Measurements from ENCODE around the gene CGB5.
"Not testable (repeated sequence)": the region's sequence is repeated elsewhere in the genome, so short reads cannot be mapped to it uniquely, and the experiment has no call there.

Gene CGB5

GRCh38 chr19:49070416-49070815 lies 26.8 kb downstream of the CGB5 start:
- H3K4me3 ChIP-seq: no peak overlapping the region

GRCh38 chr19:49071860-49072547 lies 28.4 kb downstream of the CGB5 start:
- no peak for DNase-seq (ENCODE audit: low spot score)
- H3K27ac ChIP-seq: no peak overlapping the region
- peak overlapping the region; percentile 17 for H3K4me3 ChIP-seq
- no peak for TF ChIP-seq CTCF (IDR thresholded peaks at IDR 0.05)

More at GRCh38 chr19:49070416-49070815, 26.8 kb downstream of the CGB5 start:
- no peak overlapping the region for H3K27ac ChIP-seq
- TF ChIP-seq CTCF (IDR thresholded peaks at IDR 0.05): no peak
- DNase-seq (ENCODE audit: low spot score): no peak

- Histone ChIP-seq H3K27ac (no peak overlapping the region), H3K4me3 (no peak overlapping the region)
- no peak for TF ChIP-seq CTCF (IDR thresholded peaks at IDR 0.05)
- DNase-seq (ENCODE audit: low spot score): no peak
These were observed 30.1 kb downstream of the CGB5 start for GRCh38 chr19:49073514-49074378.

- not testable (repeated sequence) for H3K4me3 ChIP-seq; H3K27ac ChIP-seq; DNase-seq (ENCODE audit: low spot score)
- peak; percentile 58 for TF ChIP-seq CTCF (IDR thresholded peaks at IDR 0.05)
These were observed 31.2 kb downstream of the CGB5 start for GRCh38 chr19:49074869-49075268.

GRCh38 chr19:49080392-49080791 lies 36.7 kb downstream of the CGB5 start:
- H3K4me3 ChIP-seq: no peak overlapping the region
- TF ChIP-seq CTCF (IDR thresholded peaks at IDR 0.05): no peak
- no peak for DNase-seq (ENCODE audit: low spot score)
- no peak overlapping the region for H3K27ac ChIP-seq

- no peak overlapping the region for H3K27ac ChIP-seq
- DNase-seq (ENCODE audit: low spot score): no peak
- no peak for TF ChIP-seq CTCF (IDR thresholded peaks at IDR 0.05)
- H3K4me3 ChIP-seq: no peak overlapping the region
These were observed 37.6 kb downstream of the CGB5 start for GRCh38 chr19:49081273-49081672.
